ENCODE measurements around the gene BPIFB2. TPM values are rescaled to one million over a fixed set of nuclear protein-coding genes. Genes with fewer than 3 reads are reported as not detected.
A peak's percentile ranks its signal among the peaks of the same experiment; 100 is the strongest.

BPIFB2 gene
- total RNA-seq, 1 donor from 2014 or later = not detected

DNA sequence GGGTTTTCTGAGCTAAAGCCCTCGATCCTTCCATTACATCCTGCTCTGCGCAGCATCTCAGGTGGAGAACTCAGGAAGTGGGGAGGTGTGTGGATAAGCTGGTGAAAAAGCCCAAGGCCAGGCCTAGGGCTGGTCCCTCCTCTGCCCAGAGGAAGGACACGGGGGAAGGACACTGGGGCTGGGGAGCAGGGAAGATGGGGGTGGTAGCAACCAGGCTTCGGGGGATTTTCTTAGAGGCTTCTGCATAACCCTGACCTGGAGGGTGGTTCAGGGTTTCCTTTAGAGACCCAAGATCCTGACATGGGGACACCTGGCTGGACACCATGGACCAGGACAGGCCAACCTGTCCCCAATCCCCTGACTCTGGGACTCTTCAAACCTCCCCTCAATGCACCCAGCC lies 41.1 kb upstream of the BPIFB2 start:
- no peaks in the 10 kb centered on the region for H3K4me1 ChIP-seq
- DNase-seq (ENCODE audit: low spot score in 2 of 2) = peak in 1 of 2 donors; percentile 45
- H3K9me3 ChIP-seq = no peaks in the 10 kb centered on the region
- intact Hi-C loops (cut with DNase I) = no loop called here
- H3K27ac ChIP-seq = no peak overlapping the region
- H3K4me3 ChIP-seq = no peak overlapping the region
- no peaks in the 10 kb centered on the region for H3K27me3 ChIP-seq
- TF ChIP-seq CTCF (IDR thresholded peaks at IDR 0.05) = no peak
- H3K36me3 ChIP-seq = no peaks in the 10 kb centered on the region

- intact Hi-C loops (cut with DNase I) = no loop called here
- no peaks in the 10 kb centered on the region for H3K9me3 ChIP-seq
- H3K4me3 ChIP-seq = no peak overlapping the region
- TF ChIP-seq CTCF (IDR thresholded peaks at IDR 0.05) = no peak
- H3K36me3 ChIP-seq = no peaks in the 10 kb centered on the region
- H3K4me1 ChIP-seq = no peaks in the 10 kb centered on the region
- H3K27ac ChIP-seq = no peak overlapping the region
- DNase-seq (ENCODE audit: low spot score in 2 of 2) = peak in 1 of 2 donors; percentile 35
- H3K27me3 ChIP-seq = no peaks in the 10 kb centered on the region
Measured at GRCh38 chr20:32966881-32967781, 40.4 kb upstream of the BPIFB2 start.

DNA sequence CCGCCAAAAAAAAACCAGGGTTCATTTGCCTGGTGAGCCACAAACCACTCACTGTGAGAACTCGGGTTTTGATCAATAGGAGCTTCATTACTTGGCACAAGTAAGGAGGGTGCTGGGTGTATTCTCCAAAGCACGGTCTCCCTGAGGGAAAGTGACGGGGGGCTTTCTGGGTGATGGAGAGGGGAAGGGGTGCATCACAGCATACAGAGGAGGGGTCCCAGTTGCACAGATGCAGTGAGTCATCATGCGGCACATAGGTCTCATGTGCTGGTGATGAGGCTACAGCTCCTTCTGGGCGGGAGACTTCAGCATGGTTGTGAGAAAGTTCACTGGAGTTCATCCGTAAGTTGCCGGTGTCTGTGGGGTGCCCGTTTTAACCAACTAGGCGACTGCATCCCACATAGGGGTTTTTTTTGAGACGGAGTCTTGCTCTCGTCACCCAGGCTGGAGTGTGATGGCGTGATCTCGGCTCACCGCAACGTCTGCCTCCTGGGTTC lies 39.5 kb upstream of the BPIFB2 start:
- intact Hi-C loops (cut with DNase I) = no loop called here
- no peak for TF ChIP-seq CTCF (IDR thresholded peaks at IDR 0.05)
- Histone ChIP-seq H3K4me3 (no peak overlapping the region), H3K27me3 (no peaks in the 10 kb centered on the region), H3K9me3 (no peaks in the 10 kb centered on the region), H3K4me1 (no peaks in the 10 kb centered on the region), H3K27ac (no peak overlapping the region), H3K36me3 (no peaks in the 10 kb centered on the region)
- DNase-seq (ENCODE audit: low spot score in 2 of 2) = peak in 1 of 2 donors; percentile 53

DNA sequence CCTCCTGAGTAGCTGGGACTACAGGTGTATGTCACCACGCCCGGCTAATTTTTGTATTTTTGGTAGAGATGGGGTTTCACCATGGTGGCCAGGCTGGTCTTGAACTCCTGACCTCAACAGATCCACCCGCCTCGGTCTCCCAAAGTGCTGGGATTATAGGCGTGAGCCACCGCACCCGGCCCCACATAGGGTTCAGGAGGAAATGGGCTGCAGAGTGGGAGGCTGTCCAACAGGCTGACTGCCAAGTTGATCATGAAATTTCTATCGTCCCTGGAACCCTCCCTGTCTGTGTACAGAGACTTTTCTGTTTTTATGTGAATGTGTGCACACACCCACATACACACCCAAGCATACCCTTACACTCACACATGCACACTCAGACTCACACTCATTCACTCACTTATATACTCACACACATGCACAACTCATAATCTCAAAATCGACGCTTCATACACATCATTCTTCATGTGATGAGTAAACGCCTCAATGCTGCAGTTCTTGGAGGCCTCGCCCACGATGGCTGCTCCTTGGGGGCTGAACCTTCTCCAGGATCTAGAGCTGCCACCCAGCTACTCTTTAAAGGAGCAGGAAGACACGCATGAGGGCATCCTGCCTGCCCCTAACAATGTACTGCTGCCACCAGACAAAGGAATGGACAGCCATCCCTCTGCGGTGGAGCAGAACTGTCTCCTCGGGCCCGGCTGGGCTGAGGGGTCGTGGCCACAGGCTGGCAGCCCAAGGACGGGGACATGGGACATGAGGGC lies 38.8 kb upstream of the BPIFB2 start:
- intact Hi-C loops (cut with DNase I) = no loop called here
- no peaks in the 10 kb centered on the region for H3K9me3 ChIP-seq
- H3K27ac ChIP-seq = no peak overlapping the region
- peak in 1 of 2 donors; percentile 54 for DNase-seq (ENCODE audit: low spot score in 2 of 2)
- no peaks in the 10 kb centered on the region for H3K4me1 ChIP-seq
- H3K27me3 ChIP-seq = no peaks in the 10 kb centered on the region
- TF ChIP-seq CTCF (IDR thresholded peaks at IDR 0.05) = no peak
- no peaks in the 10 kb centered on the region for H3K36me3 ChIP-seq
- H3K4me3 ChIP-seq = no peak overlapping the region

DNA sequence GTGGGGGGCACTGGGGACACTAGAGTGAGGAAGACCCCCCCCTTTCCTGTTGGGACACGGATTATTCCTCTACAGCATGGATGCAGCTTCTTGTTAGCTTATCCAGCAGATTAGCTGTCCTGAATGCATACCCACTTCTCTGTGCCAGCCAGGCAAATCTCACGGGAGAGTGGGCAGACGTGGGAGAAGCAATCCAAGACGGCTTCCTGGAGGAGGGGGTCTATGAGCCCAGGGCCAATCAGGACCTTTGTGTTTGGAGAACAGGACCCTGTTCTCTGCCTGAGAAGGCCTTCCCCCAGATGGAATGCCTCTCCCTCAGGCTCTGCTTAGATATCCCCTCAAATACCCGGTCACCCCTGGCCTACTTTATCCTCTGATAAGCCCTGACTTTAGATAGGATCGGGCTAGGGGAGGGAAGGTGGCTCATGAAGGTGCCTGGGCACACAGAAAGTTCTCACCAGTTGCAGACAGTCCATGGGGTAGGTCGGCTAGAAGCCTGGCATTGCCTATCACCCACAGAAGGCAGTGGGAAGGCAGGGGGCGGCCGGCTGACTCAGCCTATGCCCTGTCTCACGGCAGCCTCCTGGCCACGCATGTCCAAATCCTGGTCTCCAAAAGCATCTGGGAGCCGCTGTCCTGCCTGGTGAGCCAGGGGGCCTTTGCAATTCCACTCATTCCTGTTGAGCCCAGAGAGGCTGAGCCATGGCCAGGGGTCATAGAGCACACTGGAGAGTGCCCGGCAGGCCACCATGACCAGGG lies 38.0 kb upstream of the BPIFB2 start:
- TF ChIP-seq CTCF (IDR thresholded peaks at IDR 0.05) = no peak
- intact Hi-C loops (cut with DNase I) = no loop called here
- Histone ChIP-seq H3K4me1 (no peaks in the 10 kb centered on the region), H3K9me3 (no peaks in the 10 kb centered on the region), H3K27me3 (no peaks in the 10 kb centered on the region), H3K4me3 (no peak overlapping the region), H3K27ac (no peak overlapping the region), H3K36me3 (no peaks in the 10 kb centered on the region)
- peak in 1 of 2 donors; percentile 60 for DNase-seq (ENCODE audit: low spot score in 2 of 2)

Data from ascending aorta (tissue), 2 donors.